GF-D8 (cell line): ENCODE data around the gene IDI2.
A peak's percentile ranks its signal among the peaks of the same experiment; 100 is the strongest.

Source experiments
- DNase-seq: peaks from one replicate; lab custom pipeline; 2025; lab: John Stamatoyannopoulos, UW

IDI2 gene

DNA sequence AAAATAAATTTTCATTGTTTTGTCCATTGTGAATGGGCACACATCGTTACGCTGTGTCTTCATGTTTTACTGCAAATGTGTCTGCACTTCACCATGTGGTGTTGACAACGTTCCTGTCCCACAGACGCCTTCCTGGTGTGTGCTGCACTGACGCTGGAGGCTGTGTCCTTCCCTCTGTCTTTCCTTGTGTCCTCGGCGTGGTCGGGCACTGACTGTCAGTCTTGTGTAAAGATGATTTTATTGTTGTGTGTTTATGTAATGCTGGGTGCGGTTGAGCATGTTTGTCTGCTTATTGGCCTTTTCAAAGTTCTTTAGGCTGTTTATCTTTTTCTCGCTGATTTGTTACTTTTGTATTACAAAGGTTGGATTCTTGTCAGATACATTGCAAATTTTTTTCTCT is 18.1 kb downstream of the IDI2 start:
- no peak for DNase-seq

GRCh38 chr10:1006573-1006972 is 19.1 kb downstream of the IDI2 start:
- DNase-seq: no peak

DNA sequence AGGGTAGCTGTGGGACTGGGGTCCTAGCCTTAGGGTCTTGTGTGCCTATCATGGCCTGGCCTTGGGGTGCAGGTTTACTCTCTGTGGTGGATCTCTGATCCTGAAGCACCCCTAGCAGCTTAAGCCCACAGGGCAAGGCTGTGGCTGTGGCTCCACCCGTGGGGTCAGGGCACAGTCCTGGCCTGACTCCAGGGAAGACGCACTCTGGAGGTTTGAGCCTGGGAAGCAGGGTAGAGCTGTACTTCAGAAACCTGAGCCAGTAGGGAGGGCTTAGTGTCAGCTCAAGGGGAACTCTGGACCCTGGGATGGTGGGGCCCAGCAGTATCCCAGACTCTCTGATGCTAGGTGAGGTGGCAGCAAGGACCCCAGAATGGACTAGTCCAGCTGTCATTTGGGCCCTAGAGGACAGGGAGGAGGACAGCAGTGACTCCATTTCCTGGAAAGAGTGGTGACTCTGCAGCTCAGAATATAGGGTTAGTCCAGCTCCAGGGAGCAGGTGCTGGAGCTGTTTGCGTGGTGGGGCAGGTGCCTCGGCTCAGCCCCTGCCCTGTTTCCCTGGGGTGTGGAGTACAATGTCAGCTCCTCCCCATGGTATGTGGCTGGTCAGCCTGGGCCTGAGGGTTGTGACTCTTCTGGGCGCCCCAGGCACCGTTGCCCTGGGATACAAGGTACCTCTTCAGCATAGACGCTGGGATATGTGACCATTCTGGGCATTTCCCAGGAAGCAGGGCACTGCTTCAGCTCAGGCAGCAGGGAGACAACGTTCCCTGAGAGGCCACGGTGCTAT is 21.6 kb downstream of the IDI2 start:
- no peak for DNase-seq

GRCh38 chr10:1002425-1003006 is 23.1 kb downstream of the IDI2 start:
- DNase-seq: no peak

GRCh38 chr10:997266-998022 is 28.2 kb downstream of the IDI2 start:
- no peak for DNase-seq

DNA sequence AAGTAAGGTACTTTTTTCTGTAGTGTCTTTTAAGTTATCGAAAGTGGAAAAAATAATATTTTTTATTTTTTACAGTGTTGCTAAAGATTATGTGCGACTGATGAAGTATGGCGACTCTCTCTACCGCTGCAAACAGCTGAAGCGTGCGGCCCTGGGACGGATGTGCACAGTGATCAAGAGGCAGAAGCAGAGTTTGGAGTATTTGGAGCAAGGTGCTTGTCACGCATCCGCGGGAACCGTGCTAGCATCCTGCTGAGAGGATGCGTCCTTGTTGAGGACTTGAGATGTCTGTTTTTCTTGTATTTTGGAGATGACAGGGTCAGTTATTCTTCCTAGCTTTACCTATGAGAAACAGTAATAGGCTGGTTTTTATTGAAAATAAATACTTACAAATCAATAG is 29.6 kb downstream of the IDI2 start:
- no peak for DNase-seq

DNA sequence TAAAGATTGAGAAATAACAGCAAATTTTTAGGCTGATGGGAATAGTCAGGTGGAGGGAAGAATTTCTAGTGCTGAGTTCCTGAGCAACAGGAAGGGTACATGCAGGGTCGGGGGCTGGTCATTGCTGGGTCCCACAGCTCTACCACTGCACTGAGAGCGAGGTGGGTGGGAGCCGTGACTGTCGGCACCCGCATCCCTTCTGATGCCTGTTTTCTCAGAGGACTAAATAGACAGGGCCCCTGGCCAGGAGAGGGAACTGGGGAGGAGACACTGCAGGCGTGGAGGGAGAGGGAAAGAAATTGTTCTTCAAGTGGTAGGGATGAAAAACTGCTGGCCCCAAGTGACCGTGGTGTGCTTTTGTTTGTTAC is 30.1 kb downstream of the IDI2 start:
- DNase-seq: no peak

DNA sequence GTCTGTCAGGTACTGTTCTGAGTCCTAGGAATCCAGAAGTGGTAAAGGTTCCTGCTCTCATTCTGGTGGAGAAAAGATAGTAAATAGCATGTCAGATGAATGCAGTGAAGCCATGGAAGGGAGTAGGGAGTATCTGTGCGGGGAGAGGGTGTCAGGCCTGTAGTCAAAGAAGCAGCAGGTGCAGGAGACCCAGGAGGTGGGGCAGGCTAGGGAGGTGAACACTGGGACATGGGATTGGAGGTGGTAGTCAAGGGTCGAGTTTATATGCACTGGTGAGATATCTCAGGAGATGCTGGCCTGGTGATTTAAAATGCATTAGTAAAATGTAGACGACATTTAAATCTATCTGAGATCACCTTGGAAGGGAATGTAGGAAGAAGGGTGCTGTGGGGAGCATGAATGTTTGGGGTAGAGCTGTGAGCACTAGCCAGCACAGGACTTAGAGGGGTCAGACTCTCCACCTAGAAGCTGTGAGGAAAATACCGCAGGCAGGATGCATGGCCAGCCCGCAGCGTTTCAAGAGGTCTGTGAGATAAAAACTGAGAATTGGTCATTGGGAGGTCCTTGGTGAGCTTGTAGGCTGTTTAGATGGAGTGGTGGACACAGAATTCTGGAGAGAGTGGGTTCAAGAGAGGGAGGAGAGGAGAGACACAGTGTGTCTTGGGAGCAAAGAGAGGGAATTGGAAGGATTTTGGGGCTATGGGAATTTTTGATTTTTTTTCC is 30.7 kb downstream of the IDI2 start:
- no peak for DNase-seq

DNA sequence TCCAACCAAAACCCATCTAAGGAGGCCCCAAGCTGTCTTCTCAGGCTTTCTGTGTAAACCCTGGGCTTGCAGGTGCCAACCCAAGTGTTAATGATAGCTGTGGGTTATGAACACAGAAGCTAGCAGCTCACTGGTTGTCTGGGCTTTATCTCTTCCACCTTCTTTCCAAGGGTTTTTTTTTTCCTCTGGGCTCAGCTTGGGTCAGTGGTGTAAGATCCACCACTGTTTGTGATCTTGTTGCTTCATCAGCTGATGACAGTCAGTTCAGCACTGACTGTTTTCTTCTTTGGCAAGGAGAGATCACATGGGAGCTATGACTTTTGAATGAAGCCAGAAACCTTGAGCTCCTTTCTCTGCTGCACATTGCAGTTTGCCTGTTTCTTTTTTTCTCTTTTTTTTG is 32.8 kb downstream of the IDI2 start:
- peak; percentile 19 for DNase-seq

GRCh38 chr10:992467-992866 is 33.2 kb downstream of the IDI2 start:
- no peak for DNase-seq

DNA sequence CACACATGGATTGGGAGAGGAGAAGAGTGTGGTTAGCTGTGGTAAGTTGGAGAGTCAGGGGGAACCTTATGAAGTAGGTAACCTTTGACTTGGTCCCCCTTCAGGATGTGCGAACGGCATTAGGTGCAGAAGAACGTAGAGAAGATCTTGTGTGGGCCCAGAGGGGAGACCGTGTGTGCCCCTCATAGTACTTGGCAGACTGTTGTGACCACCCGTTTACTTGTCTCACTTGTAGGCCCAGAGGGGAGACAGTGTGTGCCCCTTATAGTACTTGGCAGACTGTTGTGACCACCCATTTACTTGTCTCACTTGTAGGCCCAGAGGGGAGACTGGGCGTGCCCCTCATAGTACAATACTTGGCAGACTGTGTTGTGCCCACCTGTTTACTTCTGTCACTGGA is 34.9 kb downstream of the IDI2 start:
- no peak for DNase-seq

GRCh38 chr10:988667-989545 is 36.8 kb downstream of the IDI2 start:
- no peak for DNase-seq

DNA sequence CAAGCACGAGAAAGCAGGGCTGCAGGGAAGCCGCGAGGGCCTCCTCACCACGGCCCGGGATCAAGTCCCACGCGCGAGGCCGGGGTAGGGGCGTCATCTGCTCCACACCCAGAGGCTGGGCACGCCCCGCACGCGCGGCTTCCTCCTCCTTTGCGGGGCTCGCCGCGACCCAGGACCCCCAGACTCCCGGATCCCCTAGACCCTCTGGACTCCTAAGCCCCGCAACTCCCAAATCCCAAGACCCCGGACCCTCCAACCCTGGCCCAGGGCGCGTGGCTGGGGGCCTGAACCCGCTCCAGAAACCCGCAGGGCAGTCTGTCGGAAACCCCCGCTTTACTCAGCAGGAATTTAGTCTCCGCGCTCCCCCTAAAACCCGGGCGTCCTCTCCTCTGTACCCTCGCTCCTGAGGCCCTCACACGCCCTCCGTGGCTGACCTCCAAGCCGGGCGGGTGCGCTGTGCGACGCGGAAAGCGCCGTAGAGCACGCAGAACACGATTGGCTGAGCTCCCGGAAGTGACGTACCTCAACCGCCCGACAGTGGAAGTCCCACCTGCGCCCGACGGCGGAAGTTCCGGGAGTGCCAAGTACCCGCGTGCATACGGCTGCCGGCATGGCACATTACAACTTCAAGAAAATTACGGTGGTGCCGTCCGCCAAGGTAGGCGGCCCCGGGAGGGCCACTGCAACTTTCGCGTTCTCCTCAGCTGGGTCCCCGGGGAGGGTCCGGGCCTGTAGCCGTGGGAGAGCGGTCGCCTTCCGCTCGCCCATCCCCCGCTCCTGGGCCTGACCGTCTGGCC is 37.6 kb downstream of the IDI2 start, which contains the start of gene GTPBP4:
GTPBP4 (plus strand) TSS at position 565 of the 797 bp plus-strand sequence; CDS start at position 611, 46 bp downstream.
- peak; percentile 90 for DNase-seq

- no peak for DNase-seq
Observed at GRCh38 chr10:987620-987869, 38.1 kb downstream of the IDI2 start.

- DNase-seq: peak; percentile 21
Observed at GRCh38 chr10:986881-987619, 38.6 kb downstream of the IDI2 start.

DNA sequence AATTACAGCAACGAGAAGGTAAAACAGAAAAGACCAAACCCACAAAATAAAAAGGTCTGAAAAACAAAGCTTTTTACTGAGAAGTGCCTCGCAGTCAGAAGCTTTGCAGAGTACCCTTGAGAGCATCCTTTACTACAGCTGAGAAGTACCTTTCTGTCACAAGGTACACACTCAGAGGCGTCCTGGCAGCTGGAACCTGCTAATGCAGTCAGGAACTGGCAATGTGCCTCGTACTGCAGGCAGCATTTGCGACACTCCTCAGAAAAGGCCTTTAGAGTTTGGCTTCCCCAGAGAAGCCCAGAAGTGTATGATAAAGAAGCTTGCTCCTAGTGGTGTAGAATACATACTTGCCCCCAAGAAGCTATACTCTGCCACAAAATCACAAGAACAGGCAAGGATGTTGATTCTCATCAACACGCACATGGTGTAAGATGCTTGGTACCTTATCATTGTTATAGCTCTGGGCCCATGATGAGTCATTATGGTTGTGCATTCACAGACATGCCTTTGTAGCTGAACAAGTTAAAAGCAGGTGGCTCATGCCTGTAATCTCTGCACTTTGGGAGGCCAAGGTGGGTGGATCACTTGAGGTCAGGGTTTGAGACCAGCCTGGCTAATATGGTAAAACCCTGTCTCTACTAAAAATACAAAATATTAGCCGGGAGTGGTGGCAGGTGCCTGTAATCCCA is 39.4 kb downstream of the IDI2 start:
- DNase-seq: no peak

GRCh38 chr10:985361-985760 is 40.3 kb downstream of the IDI2 start:
- no peak for DNase-seq

- no peak for DNase-seq
Observed at GRCh38 chr10:983971-984655, 41.5 kb downstream of the IDI2 start.

GRCh38 chr10:983401-983800 is 42.3 kb downstream of the IDI2 start:
- DNase-seq: no peak
